GM15510 (cell line): Measurements from ENCODE around the gene B4GALNT2.

Source experiments
- POLR2A ChIP-seq: IDR thresholded peaks from 3 replicates; pipeline ENCODE4 v1.6.1; 2011; ENCODE audit warnings: borderline replicate concordance; ENCODE audit not compliant: insufficient read length; ENCODE audit errors: extremely low read depth

Gene B4GALNT2

GRCh38 chr17:49216482-49216881, 83.9 kb downstream of the B4GALNT2 start:
- no peak for TF ChIP-seq POLR2A

DNA sequence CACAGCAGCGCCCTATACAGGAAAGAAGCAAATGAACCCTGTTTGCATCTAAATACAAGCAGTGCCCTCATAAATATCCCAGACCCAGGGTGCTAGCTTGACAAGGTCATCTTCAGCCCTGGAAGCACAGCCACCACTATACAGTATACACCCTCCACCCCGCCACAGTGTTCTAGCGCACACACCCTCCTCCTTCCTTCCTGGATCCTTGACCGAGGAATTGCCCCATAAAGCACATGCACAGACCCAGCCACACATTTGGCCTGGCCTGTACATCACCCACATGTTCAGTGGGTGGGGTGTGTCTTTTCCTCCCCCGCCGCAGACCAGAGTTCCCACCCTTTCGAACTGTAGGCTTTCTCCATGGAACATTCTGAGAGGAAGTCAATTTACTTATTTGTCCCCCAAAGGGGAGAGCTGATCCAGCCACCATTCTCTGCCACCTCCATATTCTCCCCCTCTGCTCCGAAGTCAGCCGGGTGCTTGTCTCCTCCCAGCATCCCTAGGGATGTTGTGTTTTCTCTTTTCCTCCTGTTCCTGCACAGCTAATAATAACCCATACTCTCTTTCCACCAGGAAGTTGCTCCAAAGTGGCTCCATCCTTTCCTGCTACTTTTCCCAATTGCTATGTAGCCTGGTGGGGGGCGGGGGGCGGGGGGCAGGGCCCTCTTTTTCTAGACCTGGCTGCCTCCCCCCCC, 84.5 kb downstream of the B4GALNT2 start:
- TF ChIP-seq POLR2A, result no peak

- no peak for TF ChIP-seq POLR2A
Measured at GRCh38 chr17:49217651-49218413, 85.3 kb downstream of the B4GALNT2 start.

GRCh38 chr17:49218941-49219913, 86.7 kb downstream of the B4GALNT2 start:
- no peak for TF ChIP-seq POLR2A

DNA sequence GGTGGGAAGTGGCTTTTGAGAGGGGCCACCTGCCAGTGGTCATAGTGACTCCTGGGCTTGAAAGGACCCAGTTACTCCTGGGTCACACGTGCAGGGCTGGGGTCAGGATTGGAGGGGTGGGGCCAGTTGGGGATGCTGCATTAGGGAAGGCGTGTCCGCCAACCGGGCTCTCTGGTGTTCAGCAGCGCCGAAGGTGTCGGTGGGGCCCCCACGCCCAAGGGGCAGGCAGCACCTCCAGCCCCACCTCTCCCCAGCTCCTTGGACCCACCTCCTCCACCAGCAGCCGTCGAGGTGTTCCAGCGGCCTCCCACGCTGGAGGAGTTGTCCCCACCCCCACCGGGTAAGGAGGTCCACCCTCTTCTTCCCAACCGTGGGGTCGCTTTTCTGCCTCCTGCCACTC, 87.4 kb downstream of the B4GALNT2 start:
- no peak for TF ChIP-seq POLR2A

GRCh38 chr17:49223168-49223516, 90.6 kb downstream of the B4GALNT2 start:
- no peak for TF ChIP-seq POLR2A

DNA sequence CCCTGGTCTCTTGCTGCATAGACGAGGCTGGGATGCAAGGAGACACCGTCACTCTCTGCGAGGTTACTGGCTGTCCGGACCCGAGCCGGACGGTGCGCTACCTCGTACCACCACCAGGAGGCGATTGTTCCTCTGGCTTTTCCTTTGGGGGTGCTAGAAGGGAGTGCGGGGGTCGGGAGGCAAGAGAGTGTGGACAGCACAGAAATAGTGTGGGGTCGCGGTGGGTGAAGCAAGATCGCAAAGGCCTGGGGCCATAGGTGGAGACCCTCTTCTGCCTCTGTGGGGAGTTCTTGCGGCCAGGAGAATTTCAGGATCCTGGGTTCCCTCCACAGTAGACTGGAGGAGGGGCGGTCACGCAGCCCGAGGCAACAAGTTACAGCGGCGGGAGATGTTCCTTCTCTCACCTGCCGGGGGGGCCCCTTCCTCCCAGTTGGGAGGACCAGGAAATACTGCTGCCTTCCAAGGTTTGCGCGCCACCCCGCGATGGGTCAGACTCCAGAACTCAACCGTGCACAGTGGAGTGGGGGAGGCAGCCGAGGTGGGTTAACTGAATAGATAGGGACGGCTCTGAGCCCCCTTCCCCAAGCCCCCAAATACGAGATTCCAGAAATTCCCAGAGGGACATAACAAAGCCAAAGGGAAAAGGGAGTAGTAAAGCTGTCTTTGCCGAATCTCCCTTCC, 91.1 kb downstream of the B4GALNT2 start:
- TF ChIP-seq POLR2A, result no peak

DNA sequence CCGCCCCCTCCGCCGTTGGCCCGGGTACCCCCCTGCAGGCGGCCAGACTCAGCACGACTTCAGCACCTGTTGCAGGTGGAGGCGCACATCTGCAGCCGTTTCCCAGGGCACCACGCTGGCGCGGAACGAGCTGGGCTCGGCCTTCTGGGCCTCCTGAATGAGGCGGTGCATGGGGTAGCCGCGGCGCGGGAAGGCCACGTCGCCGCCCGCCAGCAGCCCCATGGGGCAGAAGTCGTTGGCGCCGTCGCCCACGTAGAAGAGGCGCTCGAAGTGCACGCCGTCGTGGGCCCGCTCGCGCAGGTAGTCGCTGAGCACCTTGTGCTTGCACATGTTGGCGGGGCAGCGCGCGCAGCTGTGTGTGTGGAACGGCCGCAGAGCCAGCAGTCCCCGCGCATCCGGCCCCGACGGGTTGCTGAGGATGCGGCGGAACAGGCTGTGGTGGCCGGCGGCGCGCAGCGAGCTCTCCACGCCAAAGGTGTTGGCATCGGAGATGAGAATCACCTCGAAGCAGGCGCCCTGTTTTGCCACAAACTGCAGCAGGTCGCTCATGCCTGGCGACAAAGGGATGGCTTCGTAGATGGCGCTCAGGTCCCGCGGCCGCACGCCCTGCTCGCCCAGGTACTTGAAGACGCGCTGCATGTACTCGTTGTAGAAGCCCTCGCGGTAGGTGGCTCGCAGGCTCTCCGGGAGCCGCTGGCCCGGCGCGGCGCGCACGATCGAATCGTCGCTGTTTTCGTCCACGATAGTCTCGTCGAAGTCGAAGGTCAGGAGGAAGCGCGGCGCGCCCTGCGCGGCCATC, 91.8 kb downstream of the B4GALNT2 start:
- peak; percentile 39 for TF ChIP-seq POLR2A

DNA sequence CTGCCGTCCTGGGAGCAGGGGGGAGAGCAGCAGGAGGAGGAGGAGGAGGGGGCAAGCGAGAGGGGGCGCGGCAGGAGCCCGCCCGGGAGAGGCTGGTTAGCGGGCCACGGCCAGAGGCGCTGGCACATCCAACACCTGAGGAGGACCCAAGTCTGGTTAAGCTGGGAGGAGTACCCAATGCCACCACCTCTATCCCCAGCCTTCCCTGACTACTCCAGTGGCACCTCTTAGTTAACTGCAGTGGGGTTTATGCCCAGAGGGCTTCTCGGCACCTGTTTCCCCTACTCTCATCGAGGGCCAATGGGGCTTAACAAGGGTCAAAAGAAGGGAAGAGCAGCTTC, 92.4 kb downstream of the B4GALNT2 start:
- TF ChIP-seq POLR2A, result no peak

DNA sequence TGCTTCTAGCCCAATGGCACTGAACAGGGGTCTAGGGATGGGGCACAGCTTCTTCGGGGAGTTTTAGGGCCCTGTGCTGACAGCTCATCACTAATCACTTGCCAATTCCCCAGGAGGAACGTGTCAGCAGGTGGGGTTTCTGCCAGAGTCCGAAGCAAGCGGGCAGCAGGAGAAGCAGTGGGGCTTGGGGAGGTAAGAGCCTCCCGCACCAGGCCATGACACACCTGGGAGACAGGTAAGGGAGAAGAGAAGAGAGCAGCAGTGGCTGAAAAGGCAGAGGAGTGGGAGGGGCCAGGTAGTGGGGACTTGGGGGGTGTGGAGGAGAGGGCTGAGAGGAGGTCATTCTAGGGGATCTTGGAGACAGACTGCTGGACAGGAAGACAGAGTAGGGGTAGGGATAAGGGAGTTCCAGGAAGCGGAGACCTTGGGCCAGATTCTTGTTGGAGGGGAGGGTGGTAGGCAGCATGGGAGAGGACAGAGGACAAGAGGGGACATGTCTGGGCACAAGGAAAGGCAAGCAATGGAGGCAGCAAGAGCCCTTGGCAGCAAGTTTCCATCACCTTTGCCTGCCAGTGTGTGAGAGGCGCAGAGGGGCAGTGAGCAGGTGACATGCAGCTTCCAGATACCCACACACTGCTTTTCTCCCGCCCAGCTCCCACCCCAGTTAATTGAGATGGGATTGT, 93.1 kb downstream of the B4GALNT2 start:
- no peak for TF ChIP-seq POLR2A
